ENCODE measurements around the gene PLEKHA4. TPM values are rescaled to one million over a fixed set of nuclear protein-coding genes. Genes with fewer than 3 reads are reported as not detected.

PLEKHA4 gene
- total and polyA plus RNA-seq, 9 of the 15 experiments (the other 6 are each of a cell fraction or from before 2014, with no cell fraction given), result 0.07 to 30.8 (median 11.4) TPM

DNA sequence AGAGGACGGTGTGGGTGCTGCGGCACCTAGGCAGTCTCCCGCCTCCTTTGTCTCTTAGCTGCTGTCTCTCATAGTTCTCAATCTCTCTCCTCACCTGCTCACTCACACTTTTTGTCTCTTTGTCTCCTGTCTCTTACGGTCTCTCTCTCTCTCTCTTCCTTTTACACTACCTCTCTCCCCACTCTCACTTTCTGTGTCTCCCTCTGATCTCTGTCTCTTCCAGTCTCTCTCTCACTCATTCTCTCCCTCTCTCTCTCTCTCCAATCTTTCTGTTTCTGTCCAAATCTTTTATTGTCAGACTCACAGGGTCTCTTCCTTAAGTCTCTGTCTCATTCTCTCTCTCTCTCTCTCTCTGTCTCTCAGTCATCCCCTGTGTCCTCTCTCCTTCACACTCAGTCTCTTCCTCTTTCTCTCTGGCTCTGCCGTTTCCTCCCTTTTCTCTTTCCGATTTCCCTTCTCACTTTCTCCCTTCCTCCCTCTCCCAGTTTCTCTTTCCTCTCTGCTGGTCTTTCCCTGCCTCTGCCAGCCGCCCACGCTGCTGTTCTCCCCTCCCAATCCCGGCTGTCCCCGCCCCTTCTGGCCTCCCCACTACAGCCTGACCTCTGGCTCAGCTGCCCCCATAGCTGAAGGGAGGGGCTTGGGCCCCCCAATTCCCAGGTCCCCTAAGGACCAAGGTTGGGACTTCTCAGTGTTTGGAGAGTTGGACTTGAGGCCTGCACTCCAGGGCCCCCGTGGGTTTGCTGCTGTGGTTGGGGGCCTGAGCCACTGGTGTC is at the start of gene PLEKHA4 (continued):
- TF ChIP-seq NCOA4 (IDR thresholded peaks at IDR 0.05; ENCODE audit: partially characterized antibody), result peak; percentile 85
- no peak for TF ChIP-seq YY1 (IDR thresholded peaks at IDR 0.05; ENCODE audit: borderline replicate concordance in 1 of 3, control insufficient read depth in 1 of 3, extremely low read depth in 1 of 3, insufficient read depth in 3 of 3, insufficient read length in 1 of 3, insufficient replicate concordance in 2 of 3, low read depth in 1 of 3, low read length in 2 of 3)
- TF ChIP-seq, protein P1, sequence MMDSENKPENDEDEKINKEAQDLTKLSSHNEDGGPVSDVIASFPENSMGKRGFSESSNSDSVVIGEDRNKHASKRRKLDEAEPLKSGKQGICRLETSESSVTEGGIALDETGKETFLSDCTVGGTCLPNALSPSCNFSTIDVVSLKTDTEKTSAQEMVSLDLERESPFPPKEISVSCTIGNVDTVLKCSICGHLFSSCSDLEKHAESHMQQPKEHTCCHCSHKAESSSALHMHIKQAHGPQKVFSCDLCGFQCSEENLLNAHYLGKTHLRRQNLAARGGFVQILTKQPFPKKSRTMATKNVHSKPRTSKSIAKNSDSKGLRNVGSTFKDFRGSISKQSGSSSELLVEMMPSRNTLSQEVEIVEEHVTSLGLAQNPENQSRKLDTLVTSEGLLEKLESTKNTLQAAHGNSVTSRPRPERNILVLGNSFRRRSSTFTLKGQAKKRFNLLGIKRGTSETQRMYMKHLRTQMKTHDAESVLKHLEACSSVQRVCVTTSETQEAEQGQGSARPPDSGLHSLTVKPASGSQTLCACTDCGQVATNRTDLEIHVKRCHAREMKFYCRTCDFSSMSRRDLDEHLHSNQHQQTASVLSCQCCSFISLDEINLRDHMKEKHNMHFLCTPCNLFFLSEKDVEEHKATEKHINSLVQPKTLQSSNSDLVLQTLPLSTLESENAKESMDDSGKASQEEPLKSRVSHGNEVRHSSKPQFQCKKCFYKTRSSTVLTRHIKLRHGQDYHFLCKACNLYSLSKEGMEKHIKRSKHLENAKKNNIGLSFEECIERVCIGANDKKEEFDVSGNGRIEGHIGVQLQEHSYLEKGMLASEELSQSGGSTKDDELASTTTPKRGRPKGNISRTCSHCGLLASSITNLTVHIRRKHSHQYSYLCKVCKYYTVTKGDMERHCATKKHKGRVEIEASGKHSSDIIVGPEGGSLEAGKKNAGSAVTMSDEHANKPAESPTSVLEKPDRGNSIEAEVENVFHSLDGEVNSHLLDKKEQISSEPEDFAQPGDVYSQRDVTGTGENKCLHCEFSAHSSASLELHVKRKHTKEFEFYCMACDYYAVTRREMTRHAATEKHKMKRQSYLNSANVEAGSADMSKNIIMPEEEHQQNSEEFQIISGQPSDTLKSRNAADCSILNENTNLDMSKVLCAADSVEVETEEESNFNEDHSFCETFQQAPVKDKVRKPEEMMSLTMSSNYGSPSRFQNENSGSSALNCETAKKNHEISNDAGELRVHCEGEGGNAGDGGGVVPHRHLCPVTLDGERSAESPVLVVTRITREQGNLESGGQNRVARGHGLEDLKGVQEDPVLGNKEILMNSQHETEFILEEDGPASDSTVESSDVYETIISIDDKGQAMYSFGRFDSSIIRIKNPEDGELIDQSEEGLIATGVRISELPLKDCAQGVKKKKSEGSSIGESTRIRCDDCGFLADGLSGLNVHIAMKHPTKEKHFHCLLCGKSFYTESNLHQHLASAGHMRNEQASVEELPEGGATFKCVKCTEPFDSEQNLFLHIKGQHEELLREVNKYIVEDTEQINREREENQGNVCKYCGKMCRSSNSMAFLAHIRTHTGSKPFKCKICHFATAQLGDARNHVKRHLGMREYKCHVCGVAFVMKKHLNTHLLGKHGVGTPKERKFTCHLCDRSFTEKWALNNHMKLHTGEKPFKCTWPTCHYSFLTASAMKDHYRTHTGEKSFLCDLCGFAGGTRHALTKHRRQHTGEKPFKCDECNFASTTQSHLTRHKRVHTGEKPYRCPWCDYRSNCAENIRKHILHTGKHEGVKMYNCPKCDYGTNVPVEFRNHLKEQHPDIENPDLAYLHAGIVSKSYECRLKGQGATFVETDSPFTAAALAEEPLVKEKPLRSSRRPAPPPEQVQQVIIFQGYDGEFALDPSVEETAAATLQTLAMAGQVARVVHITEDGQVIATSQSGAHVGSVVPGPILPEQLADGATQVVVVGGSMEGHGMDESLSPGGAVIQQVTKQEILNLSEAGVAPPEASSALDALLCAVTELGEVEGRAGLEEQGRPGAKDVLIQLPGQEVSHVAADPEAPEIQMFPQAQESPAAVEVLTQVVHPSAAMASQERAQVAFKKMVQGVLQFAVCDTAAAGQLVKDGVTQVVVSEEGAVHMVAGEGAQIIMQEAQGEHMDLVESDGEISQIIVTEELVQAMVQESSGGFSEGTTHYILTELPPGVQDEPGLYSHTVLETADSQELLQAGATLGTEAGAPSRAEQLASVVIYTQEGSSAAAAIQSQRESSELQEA (IDR thresholded peaks at IDR 0.05; ENCODE audit: low read depth), result peak; percentile 41; the same call in 1 of the 2 replicates
- TF ChIP-seq, protein P2, sequence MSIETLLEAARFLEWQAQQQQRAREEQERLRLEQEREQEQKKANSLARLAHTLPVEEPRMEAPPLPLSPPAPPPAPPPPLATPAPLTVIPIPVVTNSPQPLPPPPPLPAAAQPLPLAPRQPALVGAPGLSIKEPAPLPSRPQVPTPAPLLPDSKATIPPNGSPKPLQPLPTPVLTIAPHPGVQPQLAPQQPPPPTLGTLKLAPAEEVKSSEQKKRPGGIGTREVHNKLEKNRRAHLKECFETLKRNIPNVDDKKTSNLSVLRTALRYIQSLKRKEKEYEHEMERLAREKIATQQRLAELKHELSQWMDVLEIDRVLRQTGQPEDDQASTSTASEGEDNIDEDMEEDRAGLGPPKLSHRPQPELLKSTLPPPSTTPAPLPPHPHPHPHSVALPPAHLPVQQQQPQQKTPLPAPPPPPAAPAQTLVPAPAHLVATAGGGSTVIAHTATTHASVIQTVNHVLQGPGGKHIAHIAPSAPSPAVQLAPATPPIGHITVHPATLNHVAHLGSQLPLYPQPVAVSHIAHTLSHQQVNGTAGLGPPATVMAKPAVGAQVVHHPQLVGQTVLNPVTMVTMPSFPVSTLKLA (conservative IDR thresholded peaks at IDR 0.05), result 0 out of 4 replicates have a peak, but pooled peaks of 1 of the 2 experiments have one; percentile 14
- peak; percentile 29; the same call in 1 of the 2 replicates for TF ChIP-seq NFIC (IDR thresholded peaks at IDR 0.05)
- no peak for TF ChIP-seq ZNF354B (CRISPR knock-in tag; IDR thresholded peaks at IDR 0.05)
- TF ChIP-seq, protein P3, sequence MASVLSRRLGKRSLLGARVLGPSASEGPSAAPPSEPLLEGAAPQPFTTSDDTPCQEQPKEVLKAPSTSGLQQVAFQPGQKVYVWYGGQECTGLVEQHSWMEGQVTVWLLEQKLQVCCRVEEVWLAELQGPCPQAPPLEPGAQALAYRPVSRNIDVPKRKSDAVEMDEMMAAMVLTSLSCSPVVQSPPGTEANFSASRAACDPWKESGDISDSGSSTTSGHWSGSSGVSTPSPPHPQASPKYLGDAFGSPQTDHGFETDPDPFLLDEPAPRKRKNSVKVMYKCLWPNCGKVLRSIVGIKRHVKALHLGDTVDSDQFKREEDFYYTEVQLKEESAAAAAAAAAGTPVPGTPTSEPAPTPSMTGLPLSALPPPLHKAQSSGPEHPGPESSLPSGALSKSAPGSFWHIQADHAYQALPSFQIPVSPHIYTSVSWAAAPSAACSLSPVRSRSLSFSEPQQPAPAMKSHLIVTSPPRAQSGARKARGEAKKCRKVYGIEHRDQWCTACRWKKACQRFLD (CRISPR knock-in tag; IDR thresholded peaks at IDR 0.05), result no peak
- TF ChIP-seq WHSC1 (IDR thresholded peaks at IDR 0.05; ENCODE audit: low read length), result no peak
- no peak for TF ChIP-seq DACH1 (IDR thresholded peaks at IDR 0.05; ENCODE audit: partially characterized antibody)
- TF ChIP-seq TAF15 (IDR thresholded peaks at IDR 0.05; ENCODE audit: low read depth, low read length), result no peak
- no peak for TF ChIP-seq TEAD2 (tag; IDR thresholded peaks at IDR 0.05)
- TF ChIP-seq LEF1 (IDR thresholded peaks at IDR 0.05), result peak; percentile 76
- TF ChIP-seq NRF1 (conservative IDR thresholded peaks at IDR 0.05 in 1 of 2, IDR thresholded peaks at IDR 0.05 in 1 of 2), result no peak
